GM12864 (cell line): ENCODE measurements around the gene CD37.
"Not testable (repeated sequence)": the region's sequence is repeated elsewhere in the genome, so short reads cannot be mapped to it uniquely, and the experiment has no call there.

Source experiments
- DNase-seq: peaks from one replicate; pipeline ENCODE4 v3.0.0-alpha.2; 2011; ENCODE audit warnings: low read depth
- H3K4me3 ChIP-seq: 2 replicates; pipeline ENCODE4 v1.5.1; 2011; ENCODE audit warnings: mild to moderate bottlenecking, low read depth, low read length, control low read depth
- CTCF ChIP-seq: IDR thresholded peaks from 2 replicates; pipeline ENCODE4 v1.5.1; 2011; ENCODE audit warnings: low read depth, mild to moderate bottlenecking, moderate library complexity, low read length, control low read depth, inconsistent platforms; ENCODE audit errors: missing control alignments

CD37 gene

GRCh38 chr19:49318296-49318695 is 16.9 kb upstream of the CD37 start:
- DNase-seq: no peak
- H3K4me3 ChIP-seq: no peak overlapping the region
- TF ChIP-seq CTCF: no peak

GRCh38 chr19:49324801-49325576 is 10.2 kb upstream of the CD37 start, which contains the start of gene SLC6A16:
Gene SLC6A16, minus strand, starts transcription at chr19:49325191. Its CDS starts 13,844 bp downstream, at chr19:49311347.
- H3K4me3 ChIP-seq: no peak within 1 kb of the TSS; the same call in 1 of the 2 replicates
- no peak for TF ChIP-seq CTCF
- DNase-seq: no peak

- H3K4me3 ChIP-seq, DNase-seq: not testable (repeated sequence)
Measured at GRCh38 chr19:49325756-49326155, 9.4 kb upstream of the CD37 start.

- peak overlapping the region; percentile 11; the same call in 1 of the 2 replicates for H3K4me3 ChIP-seq
Measured at GRCh38 chr19:49326165-49326704, 9.0 kb upstream of the CD37 start.

GRCh38 chr19:49327878-49328544 is 7.2 kb upstream of the CD37 start:
- TF ChIP-seq CTCF: peak; percentile 74

More at GRCh38 chr19:49326165-49326704, 9.0 kb upstream of the CD37 start:
- DNase-seq: no peak
- TF ChIP-seq CTCF: no peak

GRCh38 chr19:49328741-49329140 is 6.5 kb upstream of the CD37 start:
- H3K4me3 ChIP-seq: 0 out of 2 replicates have a peak overlapping the region, but pooled peaks have one; percentile 4
- no peak for TF ChIP-seq CTCF
- DNase-seq: no peak

More at GRCh38 chr19:49327878-49328544, 7.2 kb upstream of the CD37 start:
- DNase-seq: peak; percentile 67
- H3K4me3 ChIP-seq: no peak overlapping the region

GRCh38 chr19:49331187-49331586 is 4.0 kb upstream of the CD37 start:
- H3K4me3 ChIP-seq: peak overlapping the region; percentile 15; the same call in 1 of the 2 replicates
- not testable (repeated sequence) for DNase-seq
